DOHH2 (cell line): ENCODE results near the gene CCP110.

Source experiments
- CTCF ChIP-seq: fragments of 200-600 bp; sonication (generic); IDR thresholded peaks from one replicate; pipeline ENCODE4 v1.5.1; 2014; ENCODE audit warnings: antibody characterized with exemption, mild to moderate bottlenecking, low read depth, low read length; ENCODE audit not compliant: poor library complexity, severe bottlenecking
- EZH2phosphoT487 ChIP-seq: fragments of 200-600 bp; sonication (generic); IDR thresholded peaks from 2 replicates; pipeline ENCODE4 v1.6.1; 2017; ENCODE audit warnings: borderline replicate concordance, mild to moderate bottlenecking, antibody characterized with exemption, low read length, moderate library complexity, mixed read lengths

- TF ChIP-seq EZH2phosphoT487 (no peak), CTCF (no peak)
These were observed 982 bp upstream of the CCP110 start for GRCh38 chr16:19522760-19523159.
